Neural crest cell (in vitro differentiated cells): ENCODE results near the gene RAE1. TPM values are rescaled to one million over a fixed set of nuclear protein-coding genes. Genes with fewer than 3 reads are reported as not detected.

Experiments
- DNase-seq: peaks from one replicate; pipeline ENCODE4 v3.0.0; 2021; ENCODE audit warnings: low read depth, mixed read lengths, low spot score
- H3K27ac Mint-ChIP-seq: one replicate; pipeline ENCODE4 v1.8.0; 2021; ENCODE audit warnings: mild to moderate bottlenecking, mixed read lengths; ENCODE audit not compliant: unreplicated experiment
- H3K27me3 Mint-ChIP-seq: 2 replicates; pipeline ENCODE4 v1.8.0; 2021; ENCODE audit warnings: low read depth, mild to moderate bottlenecking, mixed read lengths
- H3K36me3 Mint-ChIP-seq: 2 replicates; pipeline ENCODE4 v1.8.0; 2021; ENCODE audit warnings: low read depth, mild to moderate bottlenecking, mixed read lengths
- H3K4me1 Mint-ChIP-seq: 2 replicates; pipeline ENCODE4 v1.8.0; 2021; ENCODE audit warnings: mixed read lengths
- H3K4me3 Mint-ChIP-seq: one replicate; pipeline ENCODE4 v1.8.0; 2021; ENCODE audit warnings: mild to moderate bottlenecking, mixed read lengths
- H3K9me3 Mint-ChIP-seq: 2 replicates; pipeline ENCODE4 v1.8.0; 2021; ENCODE audit warnings: mixed read lengths
- total RNA-seq: library from RNA; stranded (reverse); gene quantifications from 2 replicates; pipeline ENCODE4 v1.2.1, GENCODE V29; 2021
- TF ChIP-seq, protein P1 (sequence below): fragments of 200-600 bp; sonication (generic); conservative IDR thresholded peaks from 2 replicates; pipeline ENCODE4 v1.5.0; 2021; ENCODE audit warnings: antibody characterized with exemption, mild to moderate bottlenecking

The RAE1 gene
- total RNA-seq, 1 donor from 2014 or later: 57.0 TPM

DNA sequence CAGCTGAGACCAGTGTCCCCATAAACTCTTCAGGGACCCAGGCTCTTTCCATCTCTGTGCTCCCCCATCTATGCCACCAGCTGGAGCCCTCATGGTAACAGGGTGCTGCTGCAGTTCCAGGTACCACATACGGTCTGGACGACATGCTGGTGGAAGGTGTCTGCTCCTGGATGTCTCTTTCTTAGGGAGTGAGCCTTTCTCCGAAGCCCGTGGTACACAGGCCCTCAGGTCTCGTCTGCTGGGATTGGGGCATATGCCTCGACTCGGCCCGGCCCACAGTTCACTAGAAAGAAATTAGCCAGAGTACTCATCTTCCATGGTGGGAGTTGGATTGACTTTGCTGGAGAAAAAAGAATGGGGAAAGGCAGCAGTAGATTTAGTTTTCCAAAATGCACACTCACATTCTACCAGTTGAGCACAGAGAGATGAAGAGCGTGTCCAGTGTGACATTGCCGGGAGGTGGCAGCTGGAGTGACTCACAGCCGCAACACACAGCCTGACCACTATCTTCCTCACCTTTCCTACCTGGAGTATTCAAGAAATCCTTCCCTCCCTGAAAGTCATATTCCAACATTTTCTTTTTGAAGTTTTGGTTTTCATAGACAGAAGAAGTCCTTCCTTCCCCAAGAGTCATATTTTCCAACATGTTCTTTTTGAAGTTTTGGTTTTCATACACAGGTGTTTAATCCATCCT lies 40.1 kb upstream of the RAE1 start:
- no peak for DNase-seq
- Mint-ChIP-seq H3K27ac (no peak overlapping the region), H3K9me3 (no peaks in the 10 kb centered on the region), H3K27me3 (no peaks in the 10 kb centered on the region), H3K4me3 (no peak overlapping the region), H3K4me1 (peaks cover 15% of the 10 kb centered on the region), H3K36me3 (no peaks in the 10 kb centered on the region)
- TF ChIP-seq, protein P1, sequence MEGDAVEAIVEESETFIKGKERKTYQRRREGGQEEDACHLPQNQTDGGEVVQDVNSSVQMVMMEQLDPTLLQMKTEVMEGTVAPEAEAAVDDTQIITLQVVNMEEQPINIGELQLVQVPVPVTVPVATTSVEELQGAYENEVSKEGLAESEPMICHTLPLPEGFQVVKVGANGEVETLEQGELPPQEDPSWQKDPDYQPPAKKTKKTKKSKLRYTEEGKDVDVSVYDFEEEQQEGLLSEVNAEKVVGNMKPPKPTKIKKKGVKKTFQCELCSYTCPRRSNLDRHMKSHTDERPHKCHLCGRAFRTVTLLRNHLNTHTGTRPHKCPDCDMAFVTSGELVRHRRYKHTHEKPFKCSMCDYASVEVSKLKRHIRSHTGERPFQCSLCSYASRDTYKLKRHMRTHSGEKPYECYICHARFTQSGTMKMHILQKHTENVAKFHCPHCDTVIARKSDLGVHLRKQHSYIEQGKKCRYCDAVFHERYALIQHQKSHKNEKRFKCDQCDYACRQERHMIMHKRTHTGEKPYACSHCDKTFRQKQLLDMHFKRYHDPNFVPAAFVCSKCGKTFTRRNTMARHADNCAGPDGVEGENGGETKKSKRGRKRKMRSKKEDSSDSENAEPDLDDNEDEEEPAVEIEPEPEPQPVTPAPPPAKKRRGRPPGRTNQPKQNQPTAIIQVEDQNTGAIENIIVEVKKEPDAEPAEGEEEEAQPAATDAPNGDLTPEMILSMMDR: no peak

DNA sequence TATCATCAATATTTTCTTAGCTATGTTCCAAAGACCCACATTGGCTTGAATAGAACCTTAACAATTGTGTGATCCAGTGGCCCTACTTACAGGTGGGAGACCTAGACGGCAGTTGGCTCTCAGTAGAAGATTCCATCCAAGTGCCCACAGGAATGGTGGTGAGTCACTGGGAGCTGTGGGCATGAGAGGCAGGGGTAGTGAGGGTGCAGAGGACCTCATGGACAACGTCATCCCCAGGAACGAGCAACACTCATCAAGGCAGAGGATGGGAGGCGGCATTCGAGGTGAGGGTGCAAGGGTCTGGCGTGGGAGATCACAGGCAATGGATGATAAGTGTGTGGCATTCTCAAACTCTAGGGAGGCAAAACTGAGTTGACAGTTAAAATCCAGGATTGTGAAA lies 38.9 kb upstream of the RAE1 start:
- TF ChIP-seq, protein P1: no peak
- Mint-ChIP-seq H3K27ac (no peak overlapping the region), H3K4me3 (no peak overlapping the region), H3K4me1 (peaks cover 15% of the 10 kb centered on the region), H3K9me3 (no peaks in the 10 kb centered on the region), H3K36me3 (no peaks in the 10 kb centered on the region), H3K27me3 (no peaks in the 10 kb centered on the region)
- DNase-seq: no peak

GRCh38 chr20:57313230-57313629 lies 37.8 kb upstream of the RAE1 start:
- TF ChIP-seq, protein P1: no peak
- no peaks in the 10 kb centered on the region for H3K27me3 Mint-ChIP-seq
- peaks cover 12% of the 10 kb centered on the region for H3K4me1 Mint-ChIP-seq
- no peak overlapping the region for H3K4me3 Mint-ChIP-seq
- no peaks in the 10 kb centered on the region for H3K9me3 Mint-ChIP-seq
- H3K27ac Mint-ChIP-seq: no peak overlapping the region
- DNase-seq: no peak
- H3K36me3 Mint-ChIP-seq: no peaks in the 10 kb centered on the region

- Mint-ChIP-seq H3K27me3 (no peaks in the 10 kb centered on the region), H3K4me3 (no peak overlapping the region), H3K9me3 (no peaks in the 10 kb centered on the region), H3K27ac (no peak overlapping the region), H3K4me1 (peaks cover 6% of the 10 kb centered on the region), H3K36me3 (no peaks in the 10 kb centered on the region)
- TF ChIP-seq, protein P1: no peak
- DNase-seq: no peak
These were observed 37.1 kb upstream of the RAE1 start for GRCh38 chr20:57313951-57314350.

GRCh38 chr20:57315083-57315975 lies 35.7 kb upstream of the RAE1 start:
- Mint-ChIP-seq H3K27me3 (peaks cover 3% of the 10 kb centered on the region), H3K27ac (no peak overlapping the region), H3K9me3 (no peaks in the 10 kb centered on the region), H3K4me1 (no peaks in the 10 kb centered on the region), H3K4me3 (no peak overlapping the region), H3K36me3 (no peaks in the 10 kb centered on the region)
- TF ChIP-seq, protein P1: no peak
- no peak for DNase-seq
